GM15510 (cell line): ENCODE data around the gene CAMTA1.

Source experiments
- POLR2A ChIP-seq: IDR thresholded peaks from 3 replicates; pipeline ENCODE4 v1.6.1; 2011; ENCODE audit warnings: borderline replicate concordance; ENCODE audit not compliant: insufficient read length; ENCODE audit errors: extremely low read depth

CAMTA1 gene

GRCh38 chr1:6790146-6790545, 4.9 kb downstream of the CAMTA1 start:
- TF ChIP-seq POLR2A, result no peak

DNA sequence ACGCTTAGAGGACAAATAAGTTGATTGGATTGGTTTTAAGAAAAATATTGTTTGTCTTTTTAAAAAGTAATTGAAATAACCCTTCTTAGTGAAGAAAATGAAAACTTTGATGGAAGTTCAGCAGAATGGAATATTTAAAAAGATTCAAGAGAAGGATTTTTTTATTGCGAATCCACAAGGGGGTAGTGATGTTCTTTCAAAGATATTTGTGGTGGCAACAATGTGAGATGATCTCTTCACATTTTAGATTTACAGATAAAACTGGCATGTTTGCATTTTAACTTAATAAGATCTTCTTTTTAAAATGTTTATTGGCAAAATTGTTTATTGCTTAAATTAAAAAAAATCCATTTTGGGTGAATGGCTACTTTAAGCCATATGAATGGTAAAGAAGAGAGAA, 8.9 kb downstream of the CAMTA1 start:
- TF ChIP-seq POLR2A, result no peak

GRCh38 chr1:6795203-6795602, 9.9 kb downstream of the CAMTA1 start:
- TF ChIP-seq POLR2A, result no peak

GRCh38 chr1:6795661-6796060, 10.4 kb downstream of the CAMTA1 start:
- TF ChIP-seq POLR2A, result no peak

GRCh38 chr1:6796095-6796494, 10.8 kb downstream of the CAMTA1 start:
- TF ChIP-seq POLR2A, result no peak

DNA sequence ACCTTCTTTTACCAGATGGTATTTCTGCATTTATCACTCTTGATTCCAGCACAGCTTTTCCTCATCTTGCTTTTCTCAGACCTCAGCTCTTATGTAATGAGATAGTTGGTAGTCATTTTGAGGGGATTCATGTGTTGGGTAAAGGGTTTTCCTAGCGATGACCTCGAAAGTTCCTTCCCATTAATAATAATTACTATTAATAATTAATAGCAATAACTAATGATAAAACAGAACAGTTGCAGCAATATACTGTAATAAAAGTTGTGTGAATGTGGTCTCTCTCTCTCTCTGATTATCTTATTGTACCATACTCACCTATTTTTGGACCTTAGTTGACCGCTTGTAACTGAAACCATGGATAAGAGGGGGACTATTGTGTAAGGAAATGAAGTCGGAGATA, 14.2 kb downstream of the CAMTA1 start:
- TF ChIP-seq POLR2A, result no peak

GRCh38 chr1:6800745-6801144, 15.5 kb downstream of the CAMTA1 start:
- no peak for TF ChIP-seq POLR2A

GRCh38 chr1:6801199-6801598, 15.9 kb downstream of the CAMTA1 start:
- TF ChIP-seq POLR2A, result no peak

DNA sequence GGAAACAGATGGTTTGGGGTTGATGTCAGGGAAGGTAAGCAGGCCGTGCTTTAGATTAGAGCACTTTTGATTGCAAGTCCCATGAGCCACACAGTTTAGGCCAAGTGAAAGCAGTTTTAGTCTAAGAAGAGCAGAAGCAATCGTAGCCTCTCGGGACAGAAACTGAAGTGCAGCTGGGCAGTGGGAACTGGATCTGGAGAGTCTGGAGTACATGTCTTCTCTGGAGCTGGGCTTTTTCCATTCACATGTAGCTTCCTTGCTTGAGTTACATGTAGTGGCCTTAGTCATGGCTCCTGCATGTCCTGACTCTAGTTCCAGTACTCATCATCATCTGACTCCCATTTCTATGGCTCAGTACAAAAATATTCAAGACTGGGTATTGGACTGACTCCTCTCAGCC, 16.7 kb downstream of the CAMTA1 start:
- TF ChIP-seq POLR2A, result no peak

DNA sequence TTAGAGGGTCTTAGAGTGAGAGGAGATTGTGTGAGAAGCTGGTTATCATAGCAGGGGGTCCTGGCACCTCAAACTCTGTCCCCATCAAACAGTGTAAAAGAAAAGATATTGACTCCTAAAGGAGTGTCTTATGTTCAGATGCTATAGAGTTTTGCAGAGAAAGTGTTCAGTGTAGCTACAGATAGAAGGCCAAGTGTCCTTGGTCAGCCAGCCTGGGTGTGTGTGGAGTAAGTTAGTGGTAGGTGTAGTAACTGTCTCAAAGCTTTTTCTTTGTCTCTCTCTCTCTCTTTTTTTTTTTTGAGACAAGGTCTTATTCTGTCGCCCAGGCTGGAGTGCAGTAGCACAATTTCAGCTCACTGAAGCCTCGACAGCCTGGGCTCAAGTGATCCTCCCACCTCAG, 17.2 kb downstream of the CAMTA1 start:
- TF ChIP-seq POLR2A, result no peak

- no peak for TF ChIP-seq POLR2A
Observed at GRCh38 chr1:6802893-6803292, 17.6 kb downstream of the CAMTA1 start.

DNA sequence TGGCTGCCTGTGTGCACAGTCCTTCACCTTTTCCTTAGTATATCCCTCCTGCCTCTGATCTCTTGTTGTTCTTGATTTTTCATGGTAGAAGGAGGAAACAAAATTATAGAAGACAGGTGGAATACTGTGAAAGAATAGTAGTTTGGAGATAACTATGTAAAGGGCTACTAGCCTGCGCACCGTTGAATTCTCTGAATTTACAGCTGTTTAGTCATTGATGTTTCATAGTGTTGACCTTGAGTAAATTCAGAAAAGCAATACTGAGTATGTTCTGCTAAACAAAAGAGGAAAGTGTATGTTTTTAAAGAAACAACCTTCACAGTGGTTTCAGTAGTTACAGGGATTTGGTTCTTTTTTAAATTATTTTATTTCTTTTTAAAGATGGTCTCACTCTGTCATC, 18.1 kb downstream of the CAMTA1 start:
- TF ChIP-seq POLR2A, result no peak

- no peak for TF ChIP-seq POLR2A
Observed at GRCh38 chr1:6805004-6805416, 19.8 kb downstream of the CAMTA1 start.

GRCh38 chr1:6807782-6808181, 22.5 kb downstream of the CAMTA1 start:
- no peak for TF ChIP-seq POLR2A

GRCh38 chr1:6809461-6809860, 24.2 kb downstream of the CAMTA1 start:
- no peak for TF ChIP-seq POLR2A

GRCh38 chr1:6811583-6811982, 26.3 kb downstream of the CAMTA1 start:
- no peak for TF ChIP-seq POLR2A

DNA sequence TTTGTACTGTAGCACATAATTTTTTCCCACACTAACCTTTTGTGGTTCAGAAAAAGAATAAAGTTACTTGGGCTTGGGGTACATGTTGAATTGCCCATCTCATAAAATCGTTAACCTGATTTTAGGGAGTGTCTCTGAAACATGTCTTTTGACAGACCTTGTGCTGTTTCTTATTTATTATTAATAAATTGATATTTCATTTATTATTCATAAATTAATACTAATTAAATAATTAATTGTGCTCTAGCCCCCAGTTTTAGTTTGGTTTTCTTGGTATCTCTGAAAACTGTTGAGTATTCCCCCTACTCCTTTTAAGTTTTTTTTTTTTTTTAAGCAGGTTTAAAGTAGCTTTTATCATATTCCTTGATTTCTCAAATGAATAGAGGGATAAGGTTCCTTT, 27.9 kb downstream of the CAMTA1 start:
- no peak for TF ChIP-seq POLR2A
